Hepatocyte (in vitro differentiated cells): ENCODE data around the gene C10orf62. TPM values are rescaled to one million over a fixed set of nuclear protein-coding genes. Genes with fewer than 3 reads are reported as not detected.

Experiments
- DNase-seq: peaks from one replicate; pipeline ENCODE4 v3.0.0-alpha.2; 2016; ENCODE audit warnings: low spot score
- H2AFZ ChIP-seq: fragments of 200-600 bp; sonication (generic); 2 replicates; pipeline ENCODE4 v1.6.0; 2016; ENCODE audit warnings: antibody characterized with exemption, mild to moderate bottlenecking
- H3K27ac ChIP-seq: fragments of 200-600 bp; sonication (generic); 2 replicates; pipeline ENCODE4 v1.5.1; 2016; ENCODE audit warnings: mild to moderate bottlenecking
- H3K27me3 ChIP-seq: fragments of 200-600 bp; sonication (generic); 2 replicates; pipeline ENCODE4 v1.6.1; 2016
- H3K36me3 ChIP-seq: fragments of 200-600 bp; sonication (generic); replicated peaks from 2 replicates; pipeline ENCODE4 v1.5.1; 2016; ENCODE audit warnings: low read depth; ENCODE audit not compliant: insufficient read depth
- H3K4me1 ChIP-seq: fragments of 200-600 bp; sonication (generic); 2 replicates; pipeline ENCODE4 v1.5.1; 2016; ENCODE audit warnings: mild to moderate bottlenecking, moderate library complexity; ENCODE audit not compliant: insufficient read depth
- H3K4me2 ChIP-seq: fragments of 200-600 bp; sonication (generic); 2 replicates; pipeline ENCODE4 v1.6.0; 2016
- H3K4me3 ChIP-seq: fragments of 200-600 bp; sonication (generic); 2 replicates; pipeline ENCODE4 v1.5.1; 2016; ENCODE audit warnings: mild to moderate bottlenecking
- H3K79me2 ChIP-seq: fragments of 200-600 bp; sonication (generic); 2 replicates; pipeline ENCODE4 v1.6.0; 2017; ENCODE audit warnings: mild to moderate bottlenecking
- H3K9me2 ChIP-seq: fragments of 200-600 bp; sonication (generic); replicated peaks from 2 replicates; pipeline ENCODE4 v1.6.0; 2017; ENCODE audit warnings: mild to moderate bottlenecking; ENCODE audit not compliant: insufficient read depth
- H3K9me3 ChIP-seq: fragments of 200-600 bp; sonication (generic); 2 replicates; pipeline ENCODE4 v1.5.1; 2016; ENCODE audit warnings: low read depth, mild to moderate bottlenecking
- H4K20me1 ChIP-seq: fragments of 200-600 bp; sonication (generic); 2 replicates; pipeline ENCODE4 v1.6.0; 2016; ENCODE audit warnings: mild to moderate bottlenecking; ENCODE audit not compliant: insufficient read depth, poor library complexity, severe bottlenecking
- CTCF ChIP-seq: fragments of 200-600 bp; sonication (generic); IDR thresholded peaks from 2 replicates; pipeline ENCODE4 v1.5.1; 2016; ENCODE audit warnings: antibody characterized with exemption, mild to moderate bottlenecking; ENCODE audit not compliant: poor library complexity
- EZH2 ChIP-seq: fragments of 200-600 bp; sonication (generic); IDR thresholded peaks from 2 replicates; pipeline ENCODE4 v1.6.1; 2016; ENCODE audit warnings: antibody characterized with exemption, mild to moderate bottlenecking, borderline replicate concordance
- EZH2phosphoT487 ChIP-seq: fragments of 200-600 bp; sonication (generic); IDR thresholded peaks from one replicate; pipeline ENCODE4 v1.6.1; 2018; ENCODE audit warnings: antibody characterized with exemption, mild to moderate bottlenecking, low read depth, moderate library complexity; ENCODE audit not compliant: unreplicated experiment, severe bottlenecking
- WGBS: methylation state at CpG from one replicate; pipeline ENCODE4 v1.1.6; 2016; ENCODE audit warnings: low lambda C conversion rate; ENCODE audit errors: missing lambda C conversion rate; 5-methylcytosine and 5-hydroxymethylcytosine counted together
- polyA plus RNA-seq: library from polyadenylated mRNA; unstranded; fragments of >200 nt; fragmentation: Nextera tagmentation; extraction: Ambion mirVana; gene quantifications from 2 replicates; pipeline ENCODE4 v1.2.1, GENCODE V29; 2016
- total RNA-seq: library from RNA; depleted of rRNA; stranded (reverse); fragments of >200 nt; gene quantifications from 2 replicates; pipeline ENCODE4 v1.2.3, GENCODE V29; 2014

C10orf62 gene
- total and polyA plus RNA-seq, 2 experiments from 2014 or later: 0.23 TPM; not detected in 1

GRCh38 chr10:97563337-97563736 is 26.2 kb upstream of the C10orf62 start:
- TF ChIP-seq EZH2phosphoT487 (no peak), EZH2 (no peak), CTCF (no peak)
- Histone ChIP-seq H3K27ac (no peak overlapping the region), H4K20me1 (no peaks in the 10 kb centered on the region), H3K4me2 (no peak overlapping the region), H3K9me3 (no peaks in the 10 kb centered on the region), H2AFZ (no peak overlapping the region), H3K4me1 (no peaks in the 10 kb centered on the region), H3K36me3 (no peaks in the 10 kb centered on the region), H3K4me3 (no peak overlapping the region), H3K9me2 (no peaks in the 10 kb centered on the region), H3K27me3 (no peaks in the 10 kb centered on the region), H3K79me2 (no peaks in the 10 kb centered on the region)
- 90% methylated on average over 4 of the region's 4 CpGs for WGBS
- DNase-seq: no peak

GRCh38 chr10:97564776-97565175 is 24.7 kb upstream of the C10orf62 start:
- no peak overlapping the region for H3K4me3 ChIP-seq
- WGBS: 86% methylated on average over 4 of the region's 4 CpGs

GRCh38 chr10:97566336-97566996 is 23.1 kb upstream of the C10orf62 start:
- 87% methylated on average over 2 of the region's 2 CpGs for WGBS
- H3K9me2 ChIP-seq: no peaks in the 10 kb centered on the region
- no peak overlapping the region for H3K27ac ChIP-seq
- no peaks in the 10 kb centered on the region for H3K36me3 ChIP-seq
- no peaks in the 10 kb centered on the region for H3K27me3 ChIP-seq
- peaks cover 4% of the 10 kb centered on the region for H3K4me1 ChIP-seq
- no peak overlapping the region for H3K4me3 ChIP-seq
- no peaks in the 10 kb centered on the region for H4K20me1 ChIP-seq
- H3K79me2 ChIP-seq: no peaks in the 10 kb centered on the region
- H3K4me2 ChIP-seq: no peak overlapping the region
- TF ChIP-seq CTCF (no peak), EZH2 (no peak), EZH2phosphoT487 (no peak)
- no peaks in the 10 kb centered on the region for H3K9me3 ChIP-seq
- no peak for DNase-seq
- no peak overlapping the region for H2AFZ ChIP-seq

More at GRCh38 chr10:97564776-97565175, 24.7 kb upstream of the C10orf62 start:
- no peak overlapping the region for H2AFZ ChIP-seq
- no peaks in the 10 kb centered on the region for H3K36me3 ChIP-seq
- no peak overlapping the region for H3K4me2 ChIP-seq
- no peaks in the 10 kb centered on the region for H4K20me1 ChIP-seq
- TF ChIP-seq CTCF: no peak
- no peak for TF ChIP-seq EZH2
- no peak for TF ChIP-seq EZH2phosphoT487
- H3K27me3 ChIP-seq: no peaks in the 10 kb centered on the region
- no peaks in the 10 kb centered on the region for H3K9me3 ChIP-seq
- no peaks in the 10 kb centered on the region for H3K79me2 ChIP-seq
- H3K27ac ChIP-seq: no peak overlapping the region
- DNase-seq: no peak
- H3K9me2 ChIP-seq: no peaks in the 10 kb centered on the region
- no peaks in the 10 kb centered on the region for H3K4me1 ChIP-seq
